ENCODE measurements around the gene PKNOX2.

DNA sequence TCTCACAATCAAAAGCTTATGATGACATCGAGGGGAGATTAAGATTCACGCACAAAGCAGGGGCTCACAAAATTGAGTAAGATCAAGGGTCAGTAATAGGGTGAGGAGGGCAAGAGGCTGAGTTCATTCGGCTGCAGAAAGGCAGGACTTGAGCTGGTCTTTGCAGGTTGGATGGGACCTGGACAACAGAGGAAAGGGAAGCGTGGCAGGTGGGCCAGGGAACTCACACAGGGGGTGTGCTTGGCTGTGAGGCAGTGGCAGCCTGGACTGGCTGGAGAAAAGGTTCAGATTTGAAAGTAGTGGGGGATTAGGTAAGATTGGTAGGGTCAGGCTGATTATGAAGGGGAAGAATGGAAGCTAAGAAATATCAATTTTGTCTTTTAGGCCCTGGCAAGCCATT lies 161.6 kb downstream of the PKNOX2 start:
- TF ChIP-seq EP300 (IDR thresholded peaks at IDR 0.05) = no peak
- no peak for TF ChIP-seq POLR2A (IDR thresholded peaks at IDR 0.05)
- TF ChIP-seq, protein P1, sequence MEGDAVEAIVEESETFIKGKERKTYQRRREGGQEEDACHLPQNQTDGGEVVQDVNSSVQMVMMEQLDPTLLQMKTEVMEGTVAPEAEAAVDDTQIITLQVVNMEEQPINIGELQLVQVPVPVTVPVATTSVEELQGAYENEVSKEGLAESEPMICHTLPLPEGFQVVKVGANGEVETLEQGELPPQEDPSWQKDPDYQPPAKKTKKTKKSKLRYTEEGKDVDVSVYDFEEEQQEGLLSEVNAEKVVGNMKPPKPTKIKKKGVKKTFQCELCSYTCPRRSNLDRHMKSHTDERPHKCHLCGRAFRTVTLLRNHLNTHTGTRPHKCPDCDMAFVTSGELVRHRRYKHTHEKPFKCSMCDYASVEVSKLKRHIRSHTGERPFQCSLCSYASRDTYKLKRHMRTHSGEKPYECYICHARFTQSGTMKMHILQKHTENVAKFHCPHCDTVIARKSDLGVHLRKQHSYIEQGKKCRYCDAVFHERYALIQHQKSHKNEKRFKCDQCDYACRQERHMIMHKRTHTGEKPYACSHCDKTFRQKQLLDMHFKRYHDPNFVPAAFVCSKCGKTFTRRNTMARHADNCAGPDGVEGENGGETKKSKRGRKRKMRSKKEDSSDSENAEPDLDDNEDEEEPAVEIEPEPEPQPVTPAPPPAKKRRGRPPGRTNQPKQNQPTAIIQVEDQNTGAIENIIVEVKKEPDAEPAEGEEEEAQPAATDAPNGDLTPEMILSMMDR (IDR thresholded peaks at IDR 0.05) = no peak
- TF ChIP-seq POLR2AphosphoS5 (IDR thresholded peaks at IDR 0.05) = no peak

All from sigmoid colon (tissue), 4 donors.